GM21515 (cell line): ENCODE data around the gene TAS2R1.

Experiments used
- ATAC-seq: cut with Tn5 transposase; IDR thresholded peaks from one replicate; pipeline ENCODE4 v1.9.1; 2021; ENCODE audit not compliant: unreplicated experiment

Gene TAS2R1

GRCh38 chr5:9630251-9630650 lies at the start of gene TAS2R1:
Gene TAS2R1 (minus strand): TSS chr5:9630351. CDS start chr5:9630032, 319 bp downstream.
- ATAC-seq = no peak

- no peak for ATAC-seq
Measured at GRCh38 chr5:9670371-9670770, 40.2 kb upstream of the TAS2R1 start.

- ATAC-seq = no peak
Measured at GRCh38 chr5:9667906-9668305, 37.8 kb upstream of the TAS2R1 start.

GRCh38 chr5:9663891-9664290 lies 33.7 kb upstream of the TAS2R1 start:
- no peak for ATAC-seq

- no peak for ATAC-seq
Measured at GRCh38 chr5:9661316-9662015, 31.3 kb upstream of the TAS2R1 start.

- no peak for ATAC-seq
Measured at GRCh38 chr5:9658706-9659105, 28.6 kb upstream of the TAS2R1 start.

- ATAC-seq = no peak
Measured at GRCh38 chr5:9657819-9658218, 27.7 kb upstream of the TAS2R1 start.

- no peak for ATAC-seq
Measured at GRCh38 chr5:9655641-9656040, 25.5 kb upstream of the TAS2R1 start.

- no peak for ATAC-seq
Measured at GRCh38 chr5:9654886-9655285, 24.7 kb upstream of the TAS2R1 start.

GRCh38 chr5:9653811-9654210 lies 23.7 kb upstream of the TAS2R1 start:
- no peak for ATAC-seq

GRCh38 chr5:9653061-9653460 lies 22.9 kb upstream of the TAS2R1 start:
- no peak for ATAC-seq

- ATAC-seq = no peak
Measured at GRCh38 chr5:9652295-9652694, 22.1 kb upstream of the TAS2R1 start.

GRCh38 chr5:9646843-9647242 lies 16.7 kb upstream of the TAS2R1 start:
- ATAC-seq = no peak

- no peak for ATAC-seq
Measured at GRCh38 chr5:9644630-9645029, 14.5 kb upstream of the TAS2R1 start.

GRCh38 chr5:9642621-9643020 lies 12.5 kb upstream of the TAS2R1 start:
- no peak for ATAC-seq

GRCh38 chr5:9641806-9642355 lies 11.7 kb upstream of the TAS2R1 start:
- no peak for ATAC-seq

- no peak for ATAC-seq
Measured at GRCh38 chr5:9632495-9632894, 2.3 kb upstream of the TAS2R1 start.

- ATAC-seq = no peak
Measured at GRCh38 chr5:9627541-9627940, 2.6 kb downstream of the TAS2R1 start.

GRCh38 chr5:9626955-9627354 lies 3.2 kb downstream of the TAS2R1 start:
- no peak for ATAC-seq

- ATAC-seq = no peak
Measured at GRCh38 chr5:9625731-9626130, 4.4 kb downstream of the TAS2R1 start.

- ATAC-seq = no peak
Measured at GRCh38 chr5:9625286-9625685, 4.9 kb downstream of the TAS2R1 start.

- no peak for ATAC-seq
Measured at GRCh38 chr5:9624196-9624947, 5.8 kb downstream of the TAS2R1 start.
